Measurements from ENCODE around the gene PCBP3. TPM values are rescaled to one million over a fixed set of nuclear protein-coding genes. Genes with fewer than 3 reads are reported as not detected.

PCBP3 gene
- total and polyA plus RNA-seq, 4 donors, result 14.3 to 30.0 (median 22.5) TPM

DNA sequence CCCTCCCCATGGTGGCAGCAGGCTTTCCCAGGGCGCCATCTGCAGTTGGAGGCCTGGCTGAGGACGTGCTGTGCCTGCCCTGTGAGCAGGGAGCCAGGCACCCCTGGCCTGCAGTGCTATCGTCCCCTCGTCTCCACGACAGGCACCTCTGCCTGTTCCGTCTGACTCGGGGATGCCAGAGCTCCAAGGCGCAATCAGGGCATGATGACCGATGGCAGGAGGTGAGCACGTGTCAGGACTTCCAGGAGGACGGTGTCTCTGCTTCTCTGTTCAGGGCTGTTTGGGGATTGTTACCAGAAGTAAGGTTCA lies 125.2 kb downstream of the PCBP3 start:
- Histone ChIP-seq H3K36me3 (ENCODE audit: control insufficient read depth, insufficient read depth, low read length) (no peaks in the 10 kb centered on the region), H3K4me3 (ENCODE audit: low read depth, low read length) (no peak overlapping the region), H3K27ac (ENCODE audit: low read depth, low read length) (no peak overlapping the region), H3K27me3 (ENCODE audit: control insufficient read depth, insufficient read depth, low read length) (no peaks in the 10 kb centered on the region), H3K4me1 (ENCODE audit: control insufficient read depth, insufficient read depth, low read length) (peaks cover 22% of the 10 kb centered on the region), H3K9me3 (ENCODE audit: control insufficient read depth, insufficient read depth, low read length) (no peaks in the 10 kb centered on the region)
- 62% methylated on average over 10 of the region's 11 CpGs for WGBS (ENCODE audit: insufficient coverage)
- no peak for DNase-seq (ENCODE audit: low read depth in 4 of 6, low spot score in 6 of 6)

DNA sequence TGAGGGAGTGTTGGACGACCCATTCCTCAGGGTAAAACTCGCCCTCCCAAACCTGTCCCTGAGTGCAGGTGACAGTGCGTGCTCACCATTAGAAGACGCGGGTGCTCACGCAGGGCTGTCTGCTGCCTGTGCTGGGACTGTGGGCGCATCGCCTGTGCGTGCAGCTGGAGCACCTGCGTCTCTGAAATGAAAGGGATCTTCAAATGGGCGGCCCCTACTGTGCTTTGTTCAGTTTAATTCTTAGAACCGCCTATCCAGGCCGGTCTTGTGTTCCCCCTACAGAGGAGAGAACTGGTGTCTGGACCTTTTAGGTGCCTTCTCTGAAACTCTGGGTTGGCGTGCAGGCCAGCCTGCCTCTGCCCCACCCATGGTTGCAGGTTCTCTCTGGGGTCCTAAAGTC lies 125.8 kb downstream of the PCBP3 start:
- DNase-seq (ENCODE audit: low read depth in 4 of 6, low spot score in 6 of 6), result peak in 1 of 6 donors; percentile 49
- Histone ChIP-seq H3K4me3 (ENCODE audit: low read depth, low read length) (no peak overlapping the region), H3K27ac (ENCODE audit: low read depth, low read length) (no peak overlapping the region), H3K36me3 (ENCODE audit: control insufficient read depth, insufficient read depth, low read length) (no peaks in the 10 kb centered on the region), H3K27me3 (ENCODE audit: control insufficient read depth, insufficient read depth, low read length) (no peaks in the 10 kb centered on the region), H3K9me3 (ENCODE audit: control insufficient read depth, insufficient read depth, low read length) (no peaks in the 10 kb centered on the region), H3K4me1 (ENCODE audit: control insufficient read depth, insufficient read depth, low read length) (peaks cover 22% of the 10 kb centered on the region)
- 69% methylated on average over 14 of the region's 14 CpGs for WGBS (ENCODE audit: insufficient coverage)

DNA sequence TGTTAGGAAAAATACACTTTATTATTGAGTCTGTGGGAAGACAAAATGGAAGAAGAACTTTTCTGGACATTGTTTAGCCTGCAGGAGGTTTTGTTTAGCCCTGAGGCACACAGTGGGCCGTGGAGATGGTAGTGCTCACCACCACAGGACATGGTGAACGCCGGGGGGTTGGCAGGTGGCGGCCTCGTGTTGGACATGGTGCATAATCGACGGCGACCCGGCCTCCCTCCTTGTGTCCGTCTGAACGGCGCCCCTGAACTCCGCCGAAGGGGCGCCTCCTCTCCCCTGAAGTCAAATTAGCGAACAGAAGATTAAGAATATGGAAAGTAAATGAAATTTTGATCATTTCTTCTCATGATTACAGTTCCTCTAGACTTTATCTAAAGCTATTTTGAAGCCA lies 126.4 kb downstream of the PCBP3 start:
- WGBS (ENCODE audit: insufficient coverage), result 100% methylated on average over 3 of the region's 16 CpGs

DNA sequence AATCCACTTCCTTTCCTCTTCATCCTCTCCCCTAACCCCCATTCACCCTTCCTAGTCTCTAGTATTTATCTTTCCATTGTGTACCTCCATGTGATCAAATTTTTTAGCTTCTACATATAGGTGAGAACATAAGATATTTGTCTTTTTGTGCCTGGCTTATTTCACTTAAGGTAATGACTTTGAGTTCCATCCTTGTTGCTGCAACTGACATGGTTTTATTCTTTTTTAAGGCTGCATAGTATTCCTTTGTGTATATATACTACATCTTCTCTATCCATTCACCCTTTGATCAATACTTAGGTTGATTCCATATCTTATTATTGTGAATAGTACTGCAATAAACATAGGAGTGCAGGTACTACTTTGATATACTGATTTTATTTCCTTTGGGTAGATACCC lies 128.7 kb downstream of the PCBP3 start:
- Histone ChIP-seq H3K4me3 (ENCODE audit: low read depth, low read length) (no peak overlapping the region), H3K27me3 (ENCODE audit: control insufficient read depth, insufficient read depth, low read length) (no peaks in the 10 kb centered on the region), H3K4me1 (ENCODE audit: control insufficient read depth, insufficient read depth, low read length) (peaks cover 19% of the 10 kb centered on the region), H3K36me3 (ENCODE audit: control insufficient read depth, insufficient read depth, low read length) (no peaks in the 10 kb centered on the region), H3K27ac (ENCODE audit: low read depth, low read length) (no peak overlapping the region), H3K9me3 (ENCODE audit: control insufficient read depth, insufficient read depth, low read length) (no peaks in the 10 kb centered on the region)
- DNase-seq (ENCODE audit: low read depth in 4 of 6, low spot score in 6 of 6), result no peak

More for the DNA sequence above, 126.4 kb downstream of the PCBP3 start:
- DNase-seq (ENCODE audit: low read depth in 4 of 6, low spot score in 6 of 6), result no peak
- Histone ChIP-seq H3K4me1 (ENCODE audit: control insufficient read depth, insufficient read depth, low read length) (peaks cover 19% of the 10 kb centered on the region), H3K36me3 (ENCODE audit: control insufficient read depth, insufficient read depth, low read length) (no peaks in the 10 kb centered on the region), H3K27ac (ENCODE audit: low read depth, low read length) (no peak overlapping the region), H3K27me3 (ENCODE audit: control insufficient read depth, insufficient read depth, low read length) (no peaks in the 10 kb centered on the region), H3K9me3 (ENCODE audit: control insufficient read depth, insufficient read depth, low read length) (no peaks in the 10 kb centered on the region), H3K4me3 (ENCODE audit: low read depth, low read length) (no peak overlapping the region)

DNA sequence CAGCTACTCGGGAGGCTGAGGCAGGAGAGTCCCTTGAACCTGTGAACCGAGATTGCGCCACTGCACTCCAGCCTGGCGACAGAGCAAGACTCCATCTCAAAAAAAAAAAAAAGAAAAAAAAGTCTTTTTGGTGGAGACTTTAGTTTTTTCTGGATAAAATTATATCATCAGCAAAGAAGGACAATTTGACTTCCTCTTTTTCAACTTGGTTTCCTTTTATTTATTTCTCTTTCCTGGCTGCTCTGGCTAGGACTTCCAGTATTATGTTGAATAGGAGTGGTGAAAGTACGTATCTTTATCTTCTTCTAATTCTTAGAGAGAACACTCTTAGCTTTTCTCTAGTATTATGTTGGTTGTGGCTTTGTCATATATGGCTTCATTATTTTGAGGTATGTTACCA lies 130.8 kb downstream of the PCBP3 start:
- DNase-seq (ENCODE audit: low read depth in 4 of 6, low spot score in 6 of 6), result no peak
- H3K27me3 ChIP-seq (ENCODE audit: control insufficient read depth, insufficient read depth, low read length), result no peaks in the 10 kb centered on the region
- H3K27ac ChIP-seq (ENCODE audit: low read depth, low read length), result no peak overlapping the region
- H3K4me1 ChIP-seq (ENCODE audit: control insufficient read depth, insufficient read depth, low read length), result peaks cover 2% of the 10 kb centered on the region
- no peaks in the 10 kb centered on the region for H3K36me3 ChIP-seq (ENCODE audit: control insufficient read depth, insufficient read depth, low read length)
- WGBS (ENCODE audit: insufficient coverage), result no CpG with 5 or more reads among the region's 5 CpGs
- H3K9me3 ChIP-seq (ENCODE audit: control insufficient read depth, insufficient read depth, low read length), result no peaks in the 10 kb centered on the region
- H3K4me3 ChIP-seq (ENCODE audit: low read depth, low read length), result no peak overlapping the region

DNA sequence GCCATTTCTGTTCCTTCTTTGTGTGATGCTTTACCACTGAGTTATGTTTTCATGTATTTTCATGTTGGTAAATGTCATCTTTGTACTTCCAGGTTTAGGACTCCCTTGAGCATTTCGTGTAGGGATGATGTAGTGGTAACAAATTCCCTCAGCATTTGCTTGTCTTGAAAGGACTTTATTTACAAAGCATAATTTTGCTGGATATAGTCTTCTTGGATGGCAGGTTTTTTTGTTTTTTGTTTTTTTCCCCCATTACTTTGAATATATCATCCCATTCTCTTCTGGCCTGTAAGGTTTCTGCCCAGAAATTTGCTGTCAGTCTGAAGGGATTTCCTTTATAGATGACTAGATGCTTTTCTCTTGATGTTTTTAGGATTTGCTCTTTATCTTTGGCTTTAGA lies 133.4 kb downstream of the PCBP3 start:
- no peaks in the 10 kb centered on the region for H3K27me3 ChIP-seq (ENCODE audit: control insufficient read depth, insufficient read depth, low read length)
- WGBS (ENCODE audit: insufficient coverage), result no CpG with 5 or more reads among the region's 1 CpG
- no peaks in the 10 kb centered on the region for H3K36me3 ChIP-seq (ENCODE audit: control insufficient read depth, insufficient read depth, low read length)
- no peaks in the 10 kb centered on the region for H3K9me3 ChIP-seq (ENCODE audit: control insufficient read depth, insufficient read depth, low read length)
- no peaks in the 10 kb centered on the region for H3K4me1 ChIP-seq (ENCODE audit: control insufficient read depth, insufficient read depth, low read length)
- H3K27ac ChIP-seq (ENCODE audit: low read depth, low read length), result no peak overlapping the region
- no peak for DNase-seq (ENCODE audit: low read depth in 4 of 6, low spot score in 6 of 6)
- no peak overlapping the region for H3K4me3 ChIP-seq (ENCODE audit: low read depth, low read length)

DNA sequence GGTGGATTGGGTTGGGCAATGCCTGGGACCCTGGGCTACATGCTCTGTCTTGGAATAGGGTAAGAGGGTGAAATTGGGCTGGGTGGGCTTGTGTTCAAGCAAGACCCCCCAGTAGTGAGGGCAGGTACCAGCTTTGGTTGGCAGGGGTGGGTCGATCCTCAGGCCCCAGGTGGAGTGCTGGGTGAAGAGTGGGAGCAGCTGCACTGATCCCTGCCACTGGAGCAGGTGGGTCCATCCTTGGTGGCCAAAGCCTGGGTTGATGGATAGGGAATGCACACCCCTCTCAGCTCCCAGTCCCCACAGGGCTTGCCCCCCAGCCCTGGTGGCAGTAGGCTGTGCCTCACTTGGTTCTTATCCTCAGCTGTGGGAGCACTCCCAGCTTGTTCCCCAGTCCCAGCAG lies 135.2 kb downstream of the PCBP3 start:
- H3K4me3 ChIP-seq (ENCODE audit: low read depth, low read length), result no peak overlapping the region
- H3K9me3 ChIP-seq (ENCODE audit: control insufficient read depth, insufficient read depth, low read length), result no peaks in the 10 kb centered on the region
- no peaks in the 10 kb centered on the region for H3K36me3 ChIP-seq (ENCODE audit: control insufficient read depth, insufficient read depth, low read length)
- no peaks in the 10 kb centered on the region for H3K4me1 ChIP-seq (ENCODE audit: control insufficient read depth, insufficient read depth, low read length)
- H3K27ac ChIP-seq (ENCODE audit: low read depth, low read length), result no peak overlapping the region
- WGBS (ENCODE audit: insufficient coverage), result no CpG with 5 or more reads among the region's 1 CpG
- H3K27me3 ChIP-seq (ENCODE audit: control insufficient read depth, insufficient read depth, low read length), result no peaks in the 10 kb centered on the region
- DNase-seq (ENCODE audit: low read depth in 4 of 6, low spot score in 6 of 6), result no peak

DNA sequence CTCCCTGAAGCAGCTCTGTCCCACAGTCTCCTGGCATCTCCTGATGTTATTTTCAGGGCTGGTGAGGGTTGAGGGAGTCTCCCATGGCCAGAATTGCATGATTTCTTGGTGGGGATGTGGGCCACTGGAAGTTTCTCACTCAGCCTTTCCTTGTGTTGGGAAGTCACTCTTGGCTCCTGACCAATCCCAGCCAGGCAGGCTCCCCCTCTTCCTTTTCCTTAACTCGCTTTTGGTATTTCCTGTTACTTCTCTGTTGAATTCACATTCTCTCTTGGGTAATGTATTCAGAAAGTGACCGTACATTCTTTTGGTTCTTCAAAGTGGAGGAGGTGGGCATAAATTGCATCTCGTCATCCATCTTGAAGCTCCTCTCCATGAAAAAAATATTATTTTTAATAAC lies 135.7 kb downstream of the PCBP3 start:
- H3K4me1 ChIP-seq (ENCODE audit: control insufficient read depth, insufficient read depth, low read length), result no peaks in the 10 kb centered on the region
- no CpG with 5 or more reads among the region's 3 CpGs for WGBS (ENCODE audit: insufficient coverage)

DNA sequence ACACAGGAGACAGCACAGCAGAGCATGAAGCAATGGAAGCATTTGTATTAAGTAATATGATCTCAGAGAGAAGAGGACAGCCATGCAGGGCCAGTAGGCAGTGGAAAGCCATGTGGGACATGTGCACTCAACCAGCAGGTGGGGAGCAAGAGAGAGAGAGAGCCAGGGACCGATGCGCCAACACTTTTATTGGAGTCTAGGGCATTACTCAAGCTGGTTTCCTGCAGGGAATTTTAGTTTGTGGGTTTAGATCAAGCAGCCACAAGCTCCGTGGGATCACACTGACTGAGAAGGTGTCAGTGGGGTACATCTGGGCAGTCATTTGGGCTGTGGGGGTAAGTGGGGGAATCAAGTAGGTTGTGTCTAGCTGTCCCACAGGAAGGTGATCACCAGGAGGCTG lies 137.1 kb downstream of the PCBP3 start:
- Histone ChIP-seq H3K27me3 (ENCODE audit: control insufficient read depth, insufficient read depth, low read length) (no peaks in the 10 kb centered on the region), H3K36me3 (ENCODE audit: control insufficient read depth, insufficient read depth, low read length) (no peaks in the 10 kb centered on the region), H3K4me1 (ENCODE audit: control insufficient read depth, insufficient read depth, low read length) (no peaks in the 10 kb centered on the region), H3K4me3 (ENCODE audit: low read depth, low read length) (no peak overlapping the region), H3K9me3 (ENCODE audit: control insufficient read depth, insufficient read depth, low read length) (no peaks in the 10 kb centered on the region), H3K27ac (ENCODE audit: low read depth, low read length) (no peak overlapping the region)
- WGBS (ENCODE audit: insufficient coverage), result 83% methylated on average over 3 of the region's 3 CpGs
- DNase-seq (ENCODE audit: low read depth in 4 of 6, low spot score in 6 of 6), result no peak

More for the DNA sequence above, 135.7 kb downstream of the PCBP3 start:
- Histone ChIP-seq H3K27me3 (ENCODE audit: control insufficient read depth, insufficient read depth, low read length) (no peaks in the 10 kb centered on the region), H3K36me3 (ENCODE audit: control insufficient read depth, insufficient read depth, low read length) (no peaks in the 10 kb centered on the region), H3K9me3 (ENCODE audit: control insufficient read depth, insufficient read depth, low read length) (no peaks in the 10 kb centered on the region), H3K27ac (ENCODE audit: low read depth, low read length) (no peak overlapping the region), H3K4me3 (ENCODE audit: low read depth, low read length) (no peak overlapping the region)
- DNase-seq (ENCODE audit: low read depth in 4 of 6, low spot score in 6 of 6), result no peak

DNA sequence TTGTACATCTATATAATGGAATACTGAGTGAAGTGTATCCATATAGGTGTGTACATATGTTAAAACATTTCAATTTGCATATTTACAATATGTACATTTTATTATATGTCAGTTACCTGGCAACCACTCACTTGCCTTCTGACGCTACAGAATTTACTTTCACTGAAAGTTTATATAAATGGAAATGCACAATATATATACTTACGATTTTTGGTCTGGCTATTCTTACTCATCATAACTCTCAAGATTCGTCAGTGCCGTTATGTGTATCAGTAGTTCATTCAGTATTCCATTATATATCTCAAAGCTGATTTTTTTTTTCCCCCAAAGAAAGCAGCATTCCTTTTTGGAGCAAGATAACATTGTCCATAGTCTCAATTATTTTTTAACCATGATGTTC lies 138.2 kb downstream of the PCBP3 start:
- no peak overlapping the region for H3K4me3 ChIP-seq (ENCODE audit: low read depth, low read length)
- DNase-seq (ENCODE audit: low read depth in 4 of 6, low spot score in 6 of 6), result no peak
- no CpG with 5 or more reads among the region's 4 CpGs for WGBS (ENCODE audit: insufficient coverage)
- peaks cover 1% of the 10 kb centered on the region for H3K4me1 ChIP-seq (ENCODE audit: control insufficient read depth, insufficient read depth, low read length)
- H3K27me3 ChIP-seq (ENCODE audit: control insufficient read depth, insufficient read depth, low read length), result no peaks in the 10 kb centered on the region
- H3K27ac ChIP-seq (ENCODE audit: low read depth, low read length), result no peak overlapping the region
- no peaks in the 10 kb centered on the region for H3K36me3 ChIP-seq (ENCODE audit: control insufficient read depth, insufficient read depth, low read length)
- H3K9me3 ChIP-seq (ENCODE audit: control insufficient read depth, insufficient read depth, low read length), result no peaks in the 10 kb centered on the region

Measured in spinal cord (tissue), 10 donors.